22Rv1 (cell line): ENCODE results near the gene KIZ.
"Not testable (repeated sequence)": the region's sequence is repeated elsewhere in the genome, so short reads cannot be mapped to it uniquely, and the experiment has no call there.

Experiments
- H3K27ac ChIP-seq: fragments of 450-650 bp; 2 replicates; pipeline ENCODE4 v1.5.1; 2017
- ZFX ChIP-seq: fragments of 450-650 bp; IDR thresholded peaks from 2 replicates; pipeline ENCODE4 v1.6.1; 2017; ENCODE audit warnings: antibody characterized with exemption, borderline replicate concordance
- TF ChIP-seq, protein P1 (sequence below): fragments of 450-650 bp; IDR thresholded peaks from 2 replicates; pipeline ENCODE4 v1.5.1; 2017; ENCODE audit warnings: mild to moderate bottlenecking

KIZ gene

GRCh38 chr20:21156266-21156665 is 30.4 kb downstream of the KIZ start:
- H3K27ac ChIP-seq: no peak overlapping the region
- TF ChIP-seq, protein P1, sequence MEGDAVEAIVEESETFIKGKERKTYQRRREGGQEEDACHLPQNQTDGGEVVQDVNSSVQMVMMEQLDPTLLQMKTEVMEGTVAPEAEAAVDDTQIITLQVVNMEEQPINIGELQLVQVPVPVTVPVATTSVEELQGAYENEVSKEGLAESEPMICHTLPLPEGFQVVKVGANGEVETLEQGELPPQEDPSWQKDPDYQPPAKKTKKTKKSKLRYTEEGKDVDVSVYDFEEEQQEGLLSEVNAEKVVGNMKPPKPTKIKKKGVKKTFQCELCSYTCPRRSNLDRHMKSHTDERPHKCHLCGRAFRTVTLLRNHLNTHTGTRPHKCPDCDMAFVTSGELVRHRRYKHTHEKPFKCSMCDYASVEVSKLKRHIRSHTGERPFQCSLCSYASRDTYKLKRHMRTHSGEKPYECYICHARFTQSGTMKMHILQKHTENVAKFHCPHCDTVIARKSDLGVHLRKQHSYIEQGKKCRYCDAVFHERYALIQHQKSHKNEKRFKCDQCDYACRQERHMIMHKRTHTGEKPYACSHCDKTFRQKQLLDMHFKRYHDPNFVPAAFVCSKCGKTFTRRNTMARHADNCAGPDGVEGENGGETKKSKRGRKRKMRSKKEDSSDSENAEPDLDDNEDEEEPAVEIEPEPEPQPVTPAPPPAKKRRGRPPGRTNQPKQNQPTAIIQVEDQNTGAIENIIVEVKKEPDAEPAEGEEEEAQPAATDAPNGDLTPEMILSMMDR: no peak
- no peak for TF ChIP-seq ZFX

GRCh38 chr20:21157006-21157405 is 31.1 kb downstream of the KIZ start:
- no peak overlapping the region for H3K27ac ChIP-seq
- TF ChIP-seq, protein P1: no peak
- no peak for TF ChIP-seq ZFX

DNA sequence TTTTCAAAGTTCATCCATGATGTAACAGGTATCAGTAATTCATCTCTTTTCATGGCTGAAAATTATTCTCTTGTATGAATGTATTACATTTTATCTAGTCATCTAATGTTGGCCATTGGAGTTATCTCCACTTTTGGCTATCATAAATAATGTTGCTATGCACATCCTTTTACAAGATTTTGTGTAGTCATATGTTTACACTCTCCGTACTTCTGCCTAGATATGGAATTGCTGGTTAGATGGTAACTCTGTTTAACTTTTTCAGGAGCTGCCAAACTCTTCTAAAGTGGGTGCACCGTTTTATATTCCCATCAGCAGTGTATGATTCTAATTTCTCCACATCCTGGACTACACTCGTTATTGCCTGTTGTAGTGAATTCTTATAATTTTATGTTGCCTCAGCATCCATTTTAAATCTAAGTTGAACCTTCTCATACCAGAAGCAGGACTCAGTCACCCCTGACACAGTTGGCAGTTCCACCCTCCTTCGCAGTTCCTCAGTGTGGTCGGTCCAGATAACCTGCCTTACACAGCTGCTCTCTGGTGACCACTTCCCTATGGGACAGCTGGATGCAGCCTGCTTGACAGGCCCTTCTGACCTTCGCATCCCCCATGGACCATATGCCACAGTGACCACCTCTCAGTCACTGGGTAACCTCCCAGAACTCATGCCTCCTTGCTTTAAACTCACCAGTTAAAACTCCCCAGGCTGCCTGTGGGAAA is 33.9 kb downstream of the KIZ start:
- no peak overlapping the region for H3K27ac ChIP-seq
- no peak for TF ChIP-seq ZFX
- TF ChIP-seq, protein P1: no peak

DNA sequence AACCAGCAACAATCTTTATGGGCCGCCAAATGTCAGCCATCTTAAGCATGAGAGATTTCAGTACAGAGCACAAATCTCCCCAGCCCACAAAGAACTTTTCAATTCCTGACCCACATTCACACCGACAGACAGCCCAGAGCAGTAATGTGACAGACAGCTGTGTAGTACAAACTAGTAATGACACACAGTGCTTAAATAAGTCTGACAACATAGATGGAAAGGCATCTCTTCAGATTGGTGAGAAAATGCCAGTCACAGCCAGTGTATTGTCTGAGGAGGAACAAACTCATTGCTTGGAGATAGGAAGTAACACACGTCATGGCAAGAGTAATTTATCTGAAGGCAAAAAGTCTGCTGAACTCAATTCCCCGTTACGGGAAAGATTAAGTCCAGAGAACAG is 36.0 kb downstream of the KIZ start:
- no peak overlapping the region for H3K27ac ChIP-seq
- no peak for TF ChIP-seq ZFX
- TF ChIP-seq, protein P1: no peak

GRCh38 chr20:21162631-21163030 is 36.7 kb downstream of the KIZ start:
- TF ChIP-seq ZFX: no peak
- TF ChIP-seq, protein P1: no peak

DNA sequence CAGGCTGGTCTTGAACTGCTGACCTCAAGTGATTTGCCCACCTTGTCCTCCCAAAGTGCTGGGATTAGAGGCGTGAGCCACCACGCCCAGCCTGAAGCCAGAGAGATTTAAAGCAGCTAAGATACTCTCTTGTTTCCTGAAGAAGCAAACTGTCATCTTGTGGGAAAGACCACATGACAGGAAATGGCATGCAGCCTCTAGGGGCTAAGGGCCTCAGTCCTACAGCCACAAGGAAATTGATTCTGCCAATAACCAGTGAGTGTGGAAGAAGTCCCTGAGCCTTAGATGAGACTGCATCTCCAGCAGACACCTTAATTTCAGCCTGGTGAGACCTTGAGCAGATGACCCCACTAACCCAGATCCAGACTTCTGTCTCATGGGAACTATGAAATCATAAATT is 40.9 kb downstream of the KIZ start:
- TF ChIP-seq, protein P1: no peak
- TF ChIP-seq ZFX: no peak
- H3K27ac ChIP-seq: no peak overlapping the region

More at GRCh38 chr20:21162631-21163030, 36.7 kb downstream of the KIZ start:
- no peak overlapping the region for H3K27ac ChIP-seq

- no peak overlapping the region for H3K27ac ChIP-seq
- TF ChIP-seq ZFX: no peak
- TF ChIP-seq, protein P1: no peak
These were observed 41.4 kb downstream of the KIZ start for GRCh38 chr20:21167261-21167660.

GRCh38 chr20:21168061-21168460 is 42.2 kb downstream of the KIZ start:
- not testable (repeated sequence) for H3K27ac ChIP-seq
